ENCODE results near the gene KRTAP10-4. TPM values are rescaled to one million over a fixed set of nuclear protein-coding genes. Genes with fewer than 3 reads are reported as not detected.
"Not testable (repeated sequence)": the region's sequence is repeated elsewhere in the genome, so short reads cannot be mapped to it uniquely, and the experiment has no call there.

KRTAP10-4 gene
- total RNA-seq, 1 donor from 2014 or later: not detected

DNA sequence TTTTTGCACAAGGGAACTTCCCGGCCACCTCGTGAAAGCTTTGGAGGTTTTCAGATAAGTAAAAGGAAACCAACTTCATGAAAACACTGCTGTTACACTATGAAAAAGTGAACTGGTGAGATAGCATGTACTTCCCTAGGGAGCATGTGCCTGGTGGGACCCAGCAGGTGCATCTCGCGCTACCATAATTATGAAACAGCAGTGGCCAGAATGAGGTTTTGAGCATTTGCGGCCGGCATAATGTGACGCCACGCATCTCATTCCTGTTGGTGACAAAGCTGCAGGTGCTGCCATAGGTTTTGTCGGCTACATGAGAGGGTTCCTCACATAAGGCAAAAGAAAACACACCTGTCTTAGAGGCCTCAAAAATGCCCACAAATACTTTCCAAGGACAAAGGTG is 16.6 kb upstream of the KRTAP10-4 start:
- DNase-seq: peak; percentile 15
- ATAC-seq (ENCODE audit: low read depth): peak; percentile 85
- Mint-ChIP-seq H3K36me3 (ENCODE audit: low read depth) (no peaks in the 10 kb centered on the region), H3K27me3 (peaks cover 16% of the 10 kb centered on the region), H3K9me3 (peaks cover 2% of the 10 kb centered on the region), H3K27ac (no peak overlapping the region), H3K4me3 (no peak overlapping the region), H3K4me1 (peaks cover 16% of the 10 kb centered on the region)
- TF ChIP-seq, protein P1, sequence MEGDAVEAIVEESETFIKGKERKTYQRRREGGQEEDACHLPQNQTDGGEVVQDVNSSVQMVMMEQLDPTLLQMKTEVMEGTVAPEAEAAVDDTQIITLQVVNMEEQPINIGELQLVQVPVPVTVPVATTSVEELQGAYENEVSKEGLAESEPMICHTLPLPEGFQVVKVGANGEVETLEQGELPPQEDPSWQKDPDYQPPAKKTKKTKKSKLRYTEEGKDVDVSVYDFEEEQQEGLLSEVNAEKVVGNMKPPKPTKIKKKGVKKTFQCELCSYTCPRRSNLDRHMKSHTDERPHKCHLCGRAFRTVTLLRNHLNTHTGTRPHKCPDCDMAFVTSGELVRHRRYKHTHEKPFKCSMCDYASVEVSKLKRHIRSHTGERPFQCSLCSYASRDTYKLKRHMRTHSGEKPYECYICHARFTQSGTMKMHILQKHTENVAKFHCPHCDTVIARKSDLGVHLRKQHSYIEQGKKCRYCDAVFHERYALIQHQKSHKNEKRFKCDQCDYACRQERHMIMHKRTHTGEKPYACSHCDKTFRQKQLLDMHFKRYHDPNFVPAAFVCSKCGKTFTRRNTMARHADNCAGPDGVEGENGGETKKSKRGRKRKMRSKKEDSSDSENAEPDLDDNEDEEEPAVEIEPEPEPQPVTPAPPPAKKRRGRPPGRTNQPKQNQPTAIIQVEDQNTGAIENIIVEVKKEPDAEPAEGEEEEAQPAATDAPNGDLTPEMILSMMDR (IDR thresholded peaks at IDR 0.05): no peak
- intact Hi-C loops (cut with micrococcal nuclease): no loop called here
- ChIA-PET POLR2A (no interaction called here), CTCF (no interaction called here)

- intact Hi-C loops (cut with micrococcal nuclease): no loop called here
- no peak overlapping the region for H3K27ac Mint-ChIP-seq
- no peak for DNase-seq
- peaks cover 4% of the 10 kb centered on the region for H3K9me3 Mint-ChIP-seq
- H3K4me3 Mint-ChIP-seq: no peak overlapping the region
- H3K27me3 Mint-ChIP-seq: peaks cover 10% of the 10 kb centered on the region
- ChIA-PET POLR2A (no interaction called here), CTCF (no interaction called here)
- ATAC-seq (ENCODE audit: low read depth): no peak
- TF ChIP-seq, protein P1 (IDR thresholded peaks at IDR 0.05): no peak
- no peaks in the 10 kb centered on the region for H3K36me3 Mint-ChIP-seq (ENCODE audit: low read depth)
- H3K4me1 Mint-ChIP-seq: peaks cover 21% of the 10 kb centered on the region
Observed at GRCh38 chr21:44557491-44558328, 15.8 kb upstream of the KRTAP10-4 start.

DNA sequence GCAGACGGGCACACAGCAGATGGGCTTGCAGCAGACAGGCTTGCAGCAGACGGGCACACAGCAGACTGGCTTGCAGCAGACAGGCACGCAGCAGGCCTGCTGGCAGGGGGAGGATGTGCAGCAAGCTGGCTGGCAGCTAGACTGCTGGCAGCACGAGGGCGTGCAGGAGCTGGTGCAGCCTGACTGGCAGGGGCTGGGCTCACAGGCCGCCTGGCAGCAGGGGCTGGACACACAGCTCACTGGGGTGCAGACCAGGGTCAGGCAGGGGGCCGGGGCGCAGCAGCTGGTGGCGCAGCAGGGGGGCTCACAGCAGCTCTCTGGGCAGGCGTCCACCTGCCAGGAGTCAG is 15.2 kb upstream of the KRTAP10-4 start:
- ATAC-seq (ENCODE audit: low read depth); H3K9me3 Mint-ChIP-seq; DNase-seq; H3K36me3 Mint-ChIP-seq (ENCODE audit: low read depth); H3K27ac Mint-ChIP-seq; intact Hi-C loops (cut with micrococcal nuclease); H3K4me3 Mint-ChIP-seq; H3K27me3 Mint-ChIP-seq; POLR2A ChIA-PET; CTCF ChIA-PET: not testable (repeated sequence)
- peaks cover 21% of the 10 kb centered on the region for H3K4me1 Mint-ChIP-seq

DNA sequence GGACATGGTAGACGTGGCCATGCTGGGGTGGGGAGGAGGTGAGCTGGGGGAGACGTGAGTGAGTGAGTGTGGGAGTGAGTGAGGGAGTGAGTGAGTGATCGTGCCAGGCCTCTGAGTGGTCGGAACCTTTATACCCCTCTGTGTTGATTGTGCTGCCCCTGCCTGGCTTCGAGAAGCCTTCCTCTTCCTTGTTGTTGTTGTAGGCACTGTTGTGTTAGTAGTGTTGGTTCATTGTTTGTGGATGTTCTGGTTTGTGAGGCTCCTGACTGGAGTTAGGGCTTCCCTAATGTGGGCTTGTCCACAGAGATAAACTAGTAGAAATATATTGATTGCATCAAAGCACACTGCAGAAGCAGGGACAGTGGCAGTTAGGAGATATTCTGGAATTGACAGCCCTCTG is 14.8 kb upstream of the KRTAP10-4 start, which contains the start of gene KRTAP10-3:
KRTAP10-3 (minus strand) TSS at position 101 of the 400 bp plus-strand sequence; CDS start at position 21, 80 bp downstream.
- ATAC-seq (ENCODE audit: low read depth) (no peak), DNase-seq (no peak)
- Mint-ChIP-seq H3K4me1 (peaks cover 21% of the 10 kb centered on the region), H3K9me3 (peaks cover 8% of the 10 kb centered on the region), H3K27ac (no peak within 1 kb of the TSS), H3K36me3 (ENCODE audit: low read depth) (no peaks in the 10 kb centered on the region), H3K27me3 (peaks cover 3% of the 10 kb centered on the region), H3K4me3 (no peak within 1 kb of the TSS)
- CTCF ChIA-PET: no interaction called here
- POLR2A ChIA-PET: no interaction called here
- intact Hi-C loops (cut with micrococcal nuclease): no loop called here
- TF ChIP-seq, protein P1 (IDR thresholded peaks at IDR 0.05): no peak

- ChIA-PET POLR2A (no interaction called here), CTCF (no interaction called here)
- ATAC-seq (ENCODE audit: low read depth) (no peak), DNase-seq (no peak)
- Mint-ChIP-seq H3K36me3 (ENCODE audit: low read depth) (no peaks in the 10 kb centered on the region), H3K4me1 (peaks cover 41% of the 10 kb centered on the region), H3K27me3 (no peaks in the 10 kb centered on the region), H3K27ac (no peak overlapping the region), H3K4me3 (no peak overlapping the region), H3K9me3 (peaks cover 8% of the 10 kb centered on the region)
- TF ChIP-seq, protein P1 (IDR thresholded peaks at IDR 0.05): no peak
- intact Hi-C loops (cut with micrococcal nuclease): no loop called here
Observed at GRCh38 chr21:44564099-44564498, 9.4 kb upstream of the KRTAP10-4 start.

Measured in activated B cell treated with CpG ODN at 0.5 μM for 24 hours (primary cell).